Vagina (tissue), 2 donors: ENCODE results near the gene BMS1.

Source experiments
- CTCF ChIP-seq, 3 experiments: fragments of 450-650 bp in 2 of 3; fragments of 200-600 bp in 1 of 3; sonication (generic) in 1 of 3; IDR thresholded peaks; one replicate each; pipeline ENCODE4 v1.5.1; 2017 to 2019; ENCODE audit warnings: antibody characterized with exemption in 3 of 3, mild to moderate bottlenecking in 2 of 3, moderate library complexity in 2 of 3
- POLR2AphosphoS5 ChIP-seq, 2 donors: sonication (generic); formaldehyde crosslinking; IDR thresholded peaks; one replicate each; pipeline ENCODE4 v1.9.0; 2017; ENCODE audit warnings: antibody characterized with exemption in 2 of 2, mild to moderate bottlenecking in 2 of 2, low read depth in 1 of 2; ENCODE audit not compliant: insufficient read depth in 1 of 2

- TF ChIP-seq CTCF (IDR thresholded peaks at IDR 0.05) (no peak), POLR2AphosphoS5 (IDR thresholded peaks at IDR 0.05; ENCODE audit: insufficient read depth in 1 of 2, low read depth in 1 of 2) (no peak)
Measured at GRCh38 chr10:42879380-42880254, 97.0 kb downstream of the BMS1 start.
